Ishikawa (cell line): ENCODE data around the gene MT1HL1.

Source experiments
- CEBPB ChIP-seq: IDR thresholded peaks from 2 replicates; pipeline ENCODE4 v1.6.1; 2012
- CREB1 ChIP-seq: IDR thresholded peaks from 2 replicates; pipeline ENCODE4 v1.6.1; 2012; ENCODE audit warnings: low read depth
- EGR1 ChIP-seq: IDR thresholded peaks from 2 replicates; pipeline ENCODE4 v1.6.1; 2012
- EP300 ChIP-seq: IDR thresholded peaks from 2 replicates; pipeline ENCODE4 v1.6.1; 2012; ENCODE audit warnings: borderline replicate concordance
- FOXM1 ChIP-seq: IDR thresholded peaks from 2 replicates; pipeline ENCODE4 v1.6.1; 2012; ENCODE audit warnings: low read depth, borderline replicate concordance
- MAX ChIP-seq: IDR thresholded peaks from 2 replicates; pipeline ENCODE4 v1.6.1; 2012
- NFIC ChIP-seq: IDR thresholded peaks from 2 replicates; pipeline ENCODE4 v1.6.1; 2012
- RAD21 ChIP-seq: IDR thresholded peaks from 2 replicates; pipeline ENCODE4 v1.6.1; 2012; ENCODE audit warnings: low read depth
- REST ChIP-seq: IDR thresholded peaks from 2 replicates; pipeline ENCODE4 v1.6.1; 2012; ENCODE audit warnings: low read depth, mild to moderate bottlenecking
- TAF1 ChIP-seq: IDR thresholded peaks from 2 replicates; pipeline ENCODE4 v1.6.1; 2012; ENCODE audit warnings: low read depth, mild to moderate bottlenecking
- TCF12 ChIP-seq: IDR thresholded peaks from 2 replicates; pipeline ENCODE4 v1.6.1; 2012; ENCODE audit warnings: low read depth
- TEAD4 ChIP-seq: IDR thresholded peaks from 2 replicates; pipeline ENCODE4 v1.6.1; 2012
- USF1 ChIP-seq: IDR thresholded peaks from 2 replicates; pipeline ENCODE4 v1.6.1; 2012
- YY1 ChIP-seq: IDR thresholded peaks from 2 replicates; pipeline ENCODE4 v1.6.1; 2012; ENCODE audit warnings: low read depth
- ZBTB7A ChIP-seq: IDR thresholded peaks from 2 replicates; pipeline ENCODE4 v1.6.1; 2012; ENCODE audit warnings: low read depth

MT1HL1 gene

GRCh38 chr1:236998546-236998945 lies 5.7 kb downstream of the MT1HL1 start:
- TF ChIP-seq TEAD4 (no peak), MAX (no peak), EGR1 (no peak), TCF12 (no peak), USF1 (no peak), NFIC (no peak), YY1 (no peak), FOXM1 (no peak), CEBPB (no peak), REST (no peak), CREB1 (no peak), TAF1 (no peak), RAD21 (no peak), EP300 (no peak)

GRCh38 chr1:236997882-236998281 lies 6.4 kb downstream of the MT1HL1 start:
- TF ChIP-seq FOXM1 (no peak), CREB1 (no peak), RAD21 (no peak)

GRCh38 chr1:236997361-236997760 lies 6.9 kb downstream of the MT1HL1 start:
- TF ChIP-seq EP300 (no peak), YY1 (no peak), MAX (no peak), FOXM1 (no peak), REST (no peak), TEAD4 (no peak), CREB1 (no peak), EGR1 (no peak), RAD21 (no peak), TAF1 (no peak), USF1 (no peak), TCF12 (no peak), ZBTB7A (no peak)

GRCh38 chr1:236994450-236994849 lies 9.8 kb downstream of the MT1HL1 start:
- no peak for TF ChIP-seq CREB1
- no peak for TF ChIP-seq USF1
- no peak for TF ChIP-seq CEBPB

GRCh38 chr1:236992449-236992848 lies 11.8 kb downstream of the MT1HL1 start:
- TF ChIP-seq YY1 (no peak), EP300 (no peak), NFIC (no peak), ZBTB7A (no peak), REST (no peak), TCF12 (no peak), FOXM1 (no peak), TAF1 (no peak), TEAD4 (no peak), CREB1 (no peak), USF1 (no peak), RAD21 (no peak)
